SKM-1 (cell line): Measurements from ENCODE around the gene PSMB7.

Source experiments
- DNase-seq: peaks from one replicate; lab custom pipeline; 2025; ENCODE audit not compliant: unreplicated experiment; lab: John Stamatoyannopoulos, UW

PSMB7 gene

DNA sequence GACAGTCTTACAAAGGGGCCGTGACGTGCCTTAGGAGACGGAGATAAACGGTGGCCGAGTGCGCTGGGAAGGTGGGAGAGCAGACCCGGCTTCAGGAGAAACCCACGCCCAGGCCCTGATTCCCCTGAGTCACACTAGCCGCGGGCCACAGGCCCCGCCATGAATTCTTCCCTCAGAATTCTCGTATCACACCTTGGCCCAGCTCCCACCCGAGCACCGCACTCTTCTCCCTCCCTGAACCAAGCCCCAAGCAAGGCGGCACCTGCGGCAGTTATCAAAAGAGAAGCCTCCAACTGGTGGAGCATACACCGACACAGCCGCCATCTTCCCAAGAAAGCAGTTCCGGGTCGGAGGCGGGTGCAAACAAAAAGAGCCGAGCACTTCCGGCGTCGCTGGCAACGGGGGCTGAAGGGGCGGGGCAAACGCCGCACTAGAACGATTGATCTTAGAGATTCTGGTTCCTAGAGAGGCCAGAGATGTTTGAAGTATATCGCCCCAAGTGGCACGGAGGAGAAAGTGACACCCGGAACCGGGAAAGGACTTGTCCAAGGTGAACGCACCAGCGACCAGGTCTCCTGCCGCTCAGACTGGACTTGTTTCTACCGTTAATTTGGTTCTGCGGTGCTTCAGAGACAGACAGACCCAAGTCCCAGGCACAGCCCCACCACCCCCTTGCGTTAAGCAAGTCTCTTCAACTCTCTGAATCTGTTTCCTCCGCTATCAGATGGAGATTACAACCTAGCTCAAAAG is at the start of gene PSMB7:
Gene PSMB7, minus strand, starts transcription at position 341 of the 750 bp plus-strand sequence. Its CDS starts 17 bp downstream, at position 324.
- peak; percentile 97 for DNase-seq

DNA sequence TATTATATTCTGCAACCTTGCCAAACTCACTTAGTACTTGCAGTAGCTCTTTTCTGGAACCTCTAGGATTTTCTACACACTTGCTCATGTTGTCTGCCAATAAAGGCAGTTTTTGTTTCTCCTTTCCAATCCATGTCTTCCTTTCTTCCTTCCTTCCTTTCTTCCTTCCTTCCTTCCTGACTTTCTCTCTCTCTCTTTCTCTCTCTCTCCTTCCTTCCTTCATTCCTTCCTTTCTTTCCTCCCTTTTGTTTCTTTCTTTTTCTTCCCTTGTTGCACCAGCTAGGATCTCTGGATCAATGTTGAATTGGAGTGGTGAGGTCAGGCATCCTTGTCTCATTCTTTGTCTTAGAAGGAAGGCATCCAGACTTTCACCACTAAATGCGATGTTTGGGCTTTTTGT is 47.5 kb upstream of the PSMB7 start:
- DNase-seq: no peak

DNA sequence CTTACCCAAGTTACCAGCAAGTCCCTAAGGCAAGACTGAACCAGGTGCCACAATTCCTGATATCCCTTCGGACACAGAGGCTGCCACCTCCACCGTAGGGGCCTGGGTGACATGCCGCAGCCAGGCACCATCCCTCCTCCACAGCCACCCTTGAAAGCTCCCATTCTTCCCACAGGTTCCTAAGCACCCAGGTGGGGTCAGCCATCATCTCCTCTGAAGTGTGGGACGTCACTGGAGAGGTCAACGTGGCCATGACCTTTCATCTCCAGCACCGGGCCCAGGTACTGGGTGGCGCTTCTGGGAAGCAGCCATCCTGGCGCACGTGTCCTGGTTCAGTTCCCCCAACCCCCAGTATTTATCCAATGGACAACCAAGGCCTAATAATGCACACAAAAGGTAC is 43.2 kb upstream of the PSMB7 start:
- DNase-seq: no peak

DNA sequence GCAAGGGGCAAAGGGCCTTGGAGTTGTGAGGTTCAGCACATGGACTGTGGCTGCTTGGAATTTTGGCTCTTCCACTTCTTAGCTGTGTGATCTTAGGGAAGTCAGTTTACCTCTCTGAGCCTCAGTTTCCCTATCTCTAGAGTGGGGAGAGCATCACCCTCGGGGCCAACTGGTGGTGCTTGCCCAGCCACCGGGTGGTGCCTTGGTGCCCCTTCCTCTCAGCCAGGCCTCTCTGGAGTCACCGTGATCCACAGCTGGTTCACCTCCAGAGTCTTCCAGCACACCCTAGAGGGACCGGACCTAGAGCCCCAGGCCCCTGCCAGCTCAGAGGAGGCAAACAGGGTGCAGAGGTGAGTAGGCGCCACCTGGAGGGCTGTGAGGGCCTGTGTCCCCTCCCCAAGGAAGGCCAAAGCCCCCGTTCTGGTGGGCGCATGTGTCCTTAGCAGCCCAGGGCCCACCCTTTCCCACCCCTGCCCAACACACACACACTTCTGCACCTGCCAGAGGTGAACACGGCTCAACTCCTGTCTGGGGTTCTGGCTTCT is 42.7 kb upstream of the PSMB7 start:
- DNase-seq: no peak

DNA sequence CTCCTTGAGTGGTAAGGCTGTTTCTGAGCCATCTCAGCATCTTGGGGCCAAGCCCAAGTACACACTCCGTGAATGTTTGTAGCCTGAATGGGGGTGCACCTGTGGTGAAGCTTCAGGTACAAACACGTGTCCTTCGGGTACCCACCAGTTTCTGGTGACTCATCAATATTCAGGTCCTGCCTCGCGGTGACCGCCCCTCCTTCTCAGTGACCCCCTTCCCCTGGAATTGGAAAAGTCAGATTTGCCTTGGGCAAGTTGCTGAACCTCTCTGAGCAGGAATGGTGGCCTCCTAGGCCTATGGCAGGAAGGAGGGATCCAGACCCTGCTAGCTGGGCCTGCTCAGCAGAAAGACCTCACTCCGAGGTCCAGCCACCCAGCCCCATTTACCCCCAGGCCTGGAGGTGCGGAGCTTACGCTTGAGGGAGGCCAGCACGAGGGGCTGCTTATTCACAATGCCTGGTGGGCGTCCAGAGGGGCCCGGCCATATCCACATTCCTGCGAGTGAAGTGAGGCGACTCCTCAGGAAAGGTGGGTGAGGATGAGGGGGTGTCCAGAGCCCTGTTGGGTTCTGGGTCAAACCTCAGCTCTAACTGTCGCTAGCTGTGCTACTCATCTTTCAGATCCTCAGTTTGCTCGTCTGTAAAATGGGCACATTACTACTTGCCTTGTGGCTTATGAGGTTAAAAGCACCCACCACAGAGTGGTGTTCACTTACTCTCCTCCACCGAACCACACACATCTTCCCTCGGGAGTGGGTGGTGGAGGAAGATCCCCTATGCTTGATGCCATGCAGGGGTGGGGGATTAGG is 42.0 kb upstream of the PSMB7 start:
- DNase-seq: no peak

DNA sequence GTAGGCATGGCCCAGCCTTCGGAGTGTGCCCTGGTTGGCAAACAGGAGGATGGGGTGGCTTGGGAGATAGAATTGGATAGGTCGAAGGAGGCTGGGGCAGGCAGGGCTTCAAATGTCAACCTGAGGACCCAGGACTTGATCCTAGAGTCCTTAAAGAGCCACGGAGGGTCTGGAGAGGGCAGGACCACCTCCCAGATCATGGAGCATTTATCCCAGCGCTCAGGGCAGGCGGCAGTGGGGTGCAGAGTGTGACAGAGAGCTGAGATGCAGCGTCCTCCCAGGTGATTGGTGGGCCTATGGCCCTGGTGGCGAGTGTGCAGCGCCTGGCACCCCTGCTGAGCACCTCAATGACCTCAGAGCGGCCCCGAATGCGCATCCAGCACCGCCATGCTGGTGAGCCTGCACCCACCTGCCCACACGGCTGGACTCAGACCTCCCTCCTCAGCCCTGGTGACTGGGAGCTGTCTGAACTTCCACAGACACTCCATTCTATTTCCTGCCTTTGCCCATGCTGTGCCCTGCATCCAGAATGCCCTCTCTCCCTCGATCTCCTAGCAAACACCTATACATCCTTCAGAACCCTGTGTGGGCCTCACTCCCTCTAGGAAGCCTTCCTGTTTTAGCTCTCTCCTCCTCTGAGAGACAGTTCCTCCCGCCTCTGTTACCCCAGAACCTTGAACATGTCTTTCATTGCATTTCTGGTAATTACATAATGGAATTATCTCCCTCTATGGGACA is 41.3 kb upstream of the PSMB7 start:
- no peak for DNase-seq

DNA sequence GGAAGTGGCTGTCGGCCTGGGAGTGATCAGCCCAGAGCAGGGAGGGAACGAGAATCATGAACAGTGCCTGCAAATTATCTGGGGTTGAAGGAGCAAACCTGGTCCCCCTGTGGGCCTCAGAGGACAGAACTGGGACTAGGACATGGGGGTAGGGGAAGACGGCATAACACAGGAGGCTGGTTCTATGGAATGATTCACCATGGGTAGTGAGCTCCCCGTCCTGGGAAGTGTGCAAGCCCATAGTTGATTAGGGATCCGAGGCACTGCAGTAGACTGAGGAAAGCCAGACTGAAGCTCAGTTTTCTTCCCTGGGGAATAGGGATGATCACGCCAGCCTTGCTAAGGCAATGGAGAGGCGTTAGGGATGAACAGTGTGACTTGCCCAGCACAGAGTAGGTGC is 40.6 kb upstream of the PSMB7 start:
- no peak for DNase-seq

DNA sequence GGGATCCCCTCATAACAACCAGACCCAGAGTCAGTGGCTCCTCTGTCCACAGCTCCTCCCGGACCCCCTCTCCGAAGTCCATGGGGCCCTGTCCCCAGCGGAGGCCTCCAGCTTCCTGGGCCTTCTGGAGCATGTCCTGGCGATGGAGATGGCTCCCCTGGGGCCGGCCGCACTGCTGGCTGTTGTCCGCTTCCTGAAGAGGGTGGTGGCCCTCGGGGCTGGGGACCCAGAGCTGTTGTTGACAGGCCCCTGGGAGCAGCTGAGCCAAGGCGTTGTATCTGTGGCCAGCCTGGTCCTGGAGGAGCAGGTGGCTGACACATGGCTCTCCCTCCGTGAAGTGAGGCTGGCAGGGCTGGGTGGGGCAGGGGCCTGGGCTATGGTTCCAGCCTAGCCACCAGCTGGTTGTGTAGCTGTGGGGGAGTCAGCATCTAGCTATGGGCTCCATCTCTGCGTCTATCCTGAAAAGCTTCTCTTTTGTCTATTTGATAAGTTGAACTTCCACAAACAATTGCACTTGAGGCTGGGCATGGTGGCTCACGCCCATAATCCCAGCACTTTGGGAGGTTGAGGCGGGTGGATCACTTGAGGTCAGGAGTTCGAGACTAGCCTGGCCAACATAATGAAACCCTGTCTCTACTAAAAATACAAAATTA is 39.7 kb upstream of the PSMB7 start:
- DNase-seq: no peak

DNA sequence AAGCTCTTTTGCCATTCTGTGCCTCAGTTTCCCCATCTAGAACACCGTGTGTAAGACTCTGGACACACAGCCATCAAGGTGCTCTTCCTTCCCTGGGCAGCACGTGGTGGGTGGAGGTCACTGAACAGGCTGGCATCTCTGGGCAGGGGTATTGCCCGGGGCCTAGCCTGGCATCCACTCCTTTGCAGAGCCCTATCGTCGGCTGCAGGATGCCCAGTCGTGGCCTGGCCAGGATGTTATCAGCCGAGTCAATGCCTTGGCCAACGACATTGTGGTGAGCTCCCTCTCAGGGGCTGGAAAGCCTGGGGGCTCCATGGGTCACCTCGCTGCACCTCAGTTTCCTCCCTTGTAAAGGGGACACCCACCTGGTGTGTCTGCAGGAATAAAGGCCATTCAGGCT is 39.1 kb upstream of the PSMB7 start:
- no peak for DNase-seq

DNA sequence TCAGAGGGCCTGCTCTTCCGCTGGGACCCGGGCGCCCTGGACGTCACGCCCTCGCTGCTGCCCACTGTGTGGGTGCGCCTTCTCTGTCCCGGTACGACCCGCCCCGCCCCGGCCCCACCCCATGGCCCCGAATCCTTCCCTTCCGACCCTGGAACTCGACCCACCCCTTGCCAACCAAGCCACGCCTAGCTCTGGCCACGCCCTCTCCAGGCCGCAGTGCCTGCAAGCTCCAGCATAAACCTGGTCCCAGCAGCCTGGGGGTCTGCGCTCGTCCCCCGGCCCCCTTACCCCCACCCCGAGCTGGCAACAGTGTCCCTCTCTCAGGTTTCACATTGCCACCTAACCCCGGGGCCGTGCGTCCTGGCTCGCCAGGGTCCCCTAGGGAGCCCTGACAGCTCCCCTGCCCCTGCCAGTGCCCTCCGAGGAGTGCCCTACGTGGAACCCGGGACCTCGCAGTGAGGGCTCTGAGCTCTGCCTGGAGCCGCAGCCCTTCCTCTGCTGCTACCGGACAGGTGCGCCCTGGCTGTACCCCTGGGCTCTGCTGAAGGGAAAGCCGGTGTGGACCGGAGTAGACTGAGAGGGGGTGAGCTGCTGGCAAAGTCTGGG is 38.4 kb upstream of the PSMB7 start:
- DNase-seq: no peak

DNA sequence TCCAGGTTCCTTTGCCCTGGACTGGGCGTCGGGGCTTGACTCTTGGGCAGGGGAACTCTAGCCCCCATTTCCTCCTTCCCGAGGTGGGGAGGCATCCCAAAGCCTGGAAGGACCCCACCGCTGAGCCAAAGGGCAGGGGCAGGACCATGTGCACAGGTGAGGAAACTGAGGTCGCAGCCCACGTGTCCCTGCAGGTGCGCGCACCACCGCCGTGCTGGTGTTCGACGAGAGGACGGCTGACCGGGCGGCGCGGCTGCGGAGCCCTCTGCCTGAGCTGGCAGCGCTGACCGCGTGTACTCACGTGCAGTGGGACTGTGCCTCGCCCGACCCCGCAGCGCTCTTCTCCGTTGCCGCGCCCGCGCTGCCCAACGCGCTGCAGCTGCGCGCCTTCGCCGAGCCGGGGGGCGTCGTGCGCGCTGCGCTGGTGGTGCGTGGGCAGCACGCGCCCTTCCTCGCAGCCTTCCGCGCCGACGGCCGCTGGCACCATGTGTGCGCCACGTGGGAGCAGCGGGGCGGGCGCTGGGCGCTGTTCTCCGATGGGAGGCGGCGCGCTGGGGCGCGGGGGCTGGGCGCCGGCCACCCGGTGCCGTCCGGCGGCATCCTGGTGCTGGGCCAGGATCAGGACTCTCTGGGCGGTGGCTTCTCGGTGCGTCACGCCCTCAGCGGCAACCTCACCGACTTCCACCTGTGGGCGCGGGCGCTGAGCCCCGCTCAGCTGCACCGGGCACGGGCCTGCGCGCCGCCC is 37.8 kb upstream of the PSMB7 start:
- DNase-seq: no peak

DNA sequence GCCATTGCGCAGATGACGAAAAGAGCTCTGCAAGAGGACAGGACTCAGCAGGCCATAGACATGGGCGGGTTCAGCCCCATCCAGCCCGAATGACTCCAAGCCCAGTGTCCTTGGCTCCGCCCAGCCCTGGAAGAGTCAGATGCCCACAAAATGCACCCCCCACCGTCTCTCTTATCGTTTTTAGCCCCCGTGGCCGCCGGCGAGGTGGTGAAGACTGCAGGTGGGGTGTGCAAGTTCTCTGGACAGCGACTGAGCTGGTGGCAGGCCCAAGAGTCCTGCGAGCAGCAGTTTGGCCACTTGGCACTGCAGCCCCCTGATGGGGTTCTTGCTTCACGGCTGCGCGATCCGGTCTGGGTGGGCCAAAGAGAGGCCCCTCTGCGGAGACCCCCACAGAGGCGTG is 37.1 kb upstream of the PSMB7 start:
- no peak for DNase-seq

DNA sequence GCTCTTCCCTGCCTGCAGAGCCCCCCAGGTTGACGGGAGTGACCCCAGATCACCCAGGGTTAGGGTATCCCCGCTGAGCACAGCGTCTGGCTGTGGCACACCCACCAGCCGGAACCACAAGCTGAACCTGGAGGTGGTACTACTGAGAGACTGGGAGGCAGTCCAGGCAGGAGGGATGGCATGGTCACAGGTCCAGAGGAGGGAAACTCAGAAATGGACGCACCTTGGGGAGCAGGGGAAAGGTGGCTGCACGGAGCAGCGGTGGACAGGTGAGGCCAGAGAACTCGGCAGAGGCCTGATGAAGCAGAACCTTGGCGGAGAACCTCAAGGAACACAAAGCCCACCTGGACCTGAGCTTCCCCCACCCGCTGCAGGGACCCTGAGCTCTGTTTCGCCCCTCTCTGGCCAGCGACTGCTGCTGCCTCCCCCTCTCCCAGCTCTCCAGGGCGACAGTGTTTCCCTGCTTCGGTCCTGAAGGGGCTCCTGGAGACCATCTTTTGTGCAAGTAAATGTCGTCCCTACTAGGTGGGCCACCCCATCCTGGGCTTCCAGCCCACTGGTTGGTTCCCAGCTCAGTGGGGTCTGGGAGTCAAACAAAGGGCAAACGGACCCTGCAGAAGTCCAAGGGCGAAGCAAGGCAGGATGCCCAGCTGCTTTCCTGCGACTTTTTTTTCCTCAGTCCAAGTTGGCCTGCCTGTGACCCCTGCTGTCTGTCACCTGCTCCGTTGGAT is 35.9 kb upstream of the PSMB7 start:
- no peak for DNase-seq

DNA sequence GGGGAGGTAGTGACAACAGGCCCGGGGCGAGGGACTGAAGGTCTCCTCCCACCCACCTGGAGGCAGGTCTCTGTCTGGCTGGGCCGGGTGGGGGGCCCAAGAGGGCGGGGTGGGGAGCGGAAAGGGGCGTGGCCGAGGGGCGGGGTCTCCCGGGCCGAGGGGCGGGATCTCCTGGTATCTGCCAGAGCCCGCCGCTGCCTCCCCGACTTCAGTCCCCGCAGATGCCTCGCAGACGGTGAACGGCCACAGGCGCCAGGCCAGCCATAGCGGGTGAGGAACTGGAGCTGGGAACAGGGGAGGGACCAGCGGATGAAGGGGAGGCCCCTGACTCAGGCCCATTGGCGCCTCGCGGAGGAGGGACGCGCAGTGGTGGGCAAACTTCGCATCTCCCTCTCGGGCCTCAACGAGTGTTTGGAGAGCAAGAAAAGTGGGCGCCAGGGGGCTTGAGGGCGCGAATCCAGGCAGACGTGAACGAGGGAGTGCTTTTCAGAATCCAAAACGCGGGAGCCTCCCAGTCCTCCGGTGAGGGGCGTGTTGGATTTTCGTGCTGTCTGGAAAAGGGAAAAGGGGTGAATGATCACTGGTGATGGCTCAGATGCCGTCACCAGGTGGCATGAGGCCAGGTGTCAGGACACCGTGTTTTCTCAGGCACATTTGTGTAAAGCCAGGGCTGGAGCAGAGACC is 35.1 kb upstream of the PSMB7 start, which contains the start of gene ADGRD2:
Gene ADGRD2, plus strand, starts transcription at position 211 of the 684 bp plus-strand sequence. CDS start 1,216 bp downstream, outside the sequence.
- DNase-seq: no peak

DNA sequence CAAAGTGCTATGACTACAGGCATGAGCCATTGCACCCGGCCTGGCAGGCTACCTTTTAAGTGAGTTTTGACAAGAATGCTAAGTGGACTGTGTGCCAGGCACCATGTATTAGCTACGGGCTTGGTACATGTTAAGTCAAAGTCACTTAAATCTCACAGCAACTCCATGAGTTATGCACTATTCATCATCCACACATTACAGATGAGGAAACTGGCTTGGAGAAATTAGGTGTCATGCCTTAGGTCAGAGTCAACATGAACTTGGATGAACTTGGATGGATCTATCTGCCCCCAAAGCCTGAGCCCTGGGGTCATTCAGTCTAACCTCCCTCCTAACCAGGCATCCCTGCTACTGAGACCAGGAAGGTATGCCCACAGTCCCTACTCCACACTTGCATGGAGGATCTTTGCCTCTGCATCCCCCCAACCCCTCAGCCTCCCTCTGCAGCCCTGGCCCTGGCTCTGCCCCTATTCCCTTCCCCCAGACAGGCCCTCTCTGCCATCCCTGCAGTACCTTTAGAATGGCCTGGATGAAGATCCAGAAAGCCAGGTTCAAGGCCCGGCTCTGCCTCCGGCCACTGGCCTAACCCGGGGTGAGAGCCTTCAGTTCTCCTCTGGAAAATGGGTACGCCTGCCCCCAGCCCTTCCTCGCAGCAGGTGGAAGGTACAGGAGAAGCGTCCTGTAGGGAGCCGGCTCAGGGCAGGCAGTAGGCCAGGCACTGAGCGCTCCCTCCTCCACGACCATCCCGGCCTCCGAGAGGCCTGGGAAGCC is 34.3 kb upstream of the PSMB7 start:
- DNase-seq: no peak

DNA sequence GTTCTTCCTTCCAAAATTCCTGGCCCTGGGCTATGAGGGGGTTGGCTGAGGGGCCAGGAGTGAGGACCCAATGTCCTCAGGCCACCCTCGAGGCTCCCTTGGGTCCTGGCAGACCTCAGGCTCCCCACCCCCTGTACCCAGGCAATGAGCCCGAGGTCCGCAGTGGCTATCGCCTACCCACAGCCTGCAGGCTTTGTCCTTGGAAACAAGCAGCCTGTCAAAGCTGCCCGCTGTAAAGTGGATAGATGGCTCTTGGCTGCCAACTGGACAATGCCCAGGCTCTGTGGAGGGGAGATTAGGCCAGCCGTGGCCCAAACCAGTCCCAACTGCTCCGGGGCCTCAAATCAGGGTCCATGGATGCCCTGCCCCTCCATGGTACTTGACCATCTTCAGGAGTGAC is 32.8 kb upstream of the PSMB7 start:
- DNase-seq: no peak

DNA sequence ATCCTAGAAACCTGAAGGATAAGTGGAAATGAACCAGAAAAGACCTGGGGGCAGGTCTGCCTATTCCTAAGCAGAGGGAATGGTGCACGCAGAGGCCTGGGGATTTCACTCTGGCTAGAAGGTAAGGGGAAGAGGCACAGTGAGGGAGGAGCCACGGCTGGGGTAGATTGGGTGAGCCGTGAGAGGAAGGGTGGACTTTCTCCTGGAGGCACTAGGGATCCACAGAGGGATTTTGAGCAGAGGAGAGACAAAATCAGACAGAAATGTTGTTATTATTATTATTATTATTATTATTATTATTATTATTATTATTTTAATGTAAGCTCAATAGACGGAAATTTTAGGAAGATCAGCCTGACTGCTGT is 32.0 kb upstream of the PSMB7 start:
- DNase-seq: no peak

DNA sequence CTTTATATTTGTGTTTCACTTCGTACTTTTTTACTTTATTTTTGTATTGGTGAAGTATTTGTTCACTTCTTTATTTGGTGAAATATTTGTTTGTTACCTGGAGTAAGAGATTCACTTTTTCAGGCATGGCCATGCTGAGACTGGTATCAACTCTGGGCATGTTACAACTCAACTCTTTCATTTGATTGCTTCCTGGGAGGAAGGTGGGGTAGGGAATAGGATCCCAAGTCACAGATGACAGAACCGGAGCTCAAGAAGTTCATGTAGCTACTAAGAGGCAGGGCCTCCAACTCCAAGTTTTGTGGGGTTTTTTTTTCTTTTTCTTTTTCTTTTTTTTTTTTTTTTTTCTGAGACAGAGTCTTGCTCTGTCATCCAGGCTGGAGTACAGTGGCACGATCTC is 28.9 kb upstream of the PSMB7 start:
- DNase-seq: no peak
